ENCODE results near the gene PPP1R15B. TPM values are rescaled to one million over a fixed set of nuclear protein-coding genes. Genes with fewer than 3 reads are reported as not detected.

The PPP1R15B gene
- total RNA-seq, 1 experiment from 2014 or later = 45.9 TPM

- Histone ChIP-seq H3K9me3 (ENCODE audit: control insufficient read depth, low read depth, low read length) (no peaks in the 10 kb centered on the region), H3K27ac (ENCODE audit: insufficient read length, low read depth, low read length) (no peak overlapping the region), H3K4ac (ENCODE audit: low read depth, low read length) (no peak overlapping the region), H3K27me3 (ENCODE audit: insufficient read depth, low read length) (no peaks in the 10 kb centered on the region), H3K4me1 (ENCODE audit: insufficient read depth, low read length) (peaks cover 6% of the 10 kb centered on the region; the same call in 1 of the 2 replicates), H3K79me1 (ENCODE audit: insufficient read depth, low read depth, low read length, poor library complexity, severe bottlenecking) (peaks cover 3% of the 10 kb centered on the region), H2BK5ac (ENCODE audit: insufficient read length, low read length) (no peak overlapping the region), H3K23ac (ENCODE audit: insufficient read length, low read depth, low read length) (no peak overlapping the region), H3K4me2 (ENCODE audit: insufficient read depth, insufficient read length, low read length) (no peak overlapping the region), H3K23me2 (ENCODE audit: insufficient read length, low read depth, low read length, poor library complexity, severe bottlenecking) (peaks cover 21% of the 10 kb centered on the region), H3K18ac (ENCODE audit: insufficient read length, low read depth, low read length) (no peak overlapping the region), H2AFZ (ENCODE audit: low read length) (no peak overlapping the region), H3K9ac (ENCODE audit: extremely low read depth, insufficient read length, low read length) (no peak overlapping the region), H2BK15ac (ENCODE audit: low read depth, low read length) (no peak overlapping the region), H2BK120ac (ENCODE audit: low read depth, low read length, poor library complexity, severe bottlenecking) (no peak overlapping the region), H3K14ac (ENCODE audit: insufficient read depth, low read length) (no peak overlapping the region), H4K8ac (replicated peaks; ENCODE audit: insufficient read length, low read depth, low read length) (no peak overlapping the region), H4K20me1 (ENCODE audit: control insufficient read depth, insufficient read depth, insufficient read length) (peaks cover 2% of the 10 kb centered on the region), H2BK20ac (ENCODE audit: low read depth, low read length, poor library complexity, severe bottlenecking) (no peak overlapping the region), H3T11ph (ENCODE audit: low read length) (no peak overlapping the region), H4K91ac (ENCODE audit: insufficient read length, low read depth, low read length) (no peak overlapping the region), H2AK5ac (ENCODE audit: insufficient read length, low read length) (no peak overlapping the region), H3K56ac (ENCODE audit: insufficient read length, low read depth, low read length) (no peak overlapping the region), H2BK12ac (ENCODE audit: insufficient read length, low read depth, low read length) (no peak overlapping the region), H4K5ac (ENCODE audit: insufficient read length, low read depth, low read length) (no peak overlapping the region), H3K79me2 (ENCODE audit: insufficient read depth, low read length) (peaks cover 50% of the 10 kb centered on the region)
- Mint-ChIP-seq H3K9me3 (no peaks in the 10 kb centered on the region; a peak in 2 of 5 replicates), H3K4me1 (peaks cover 7 to 15% of the 10 kb centered on the region in 2 experiments), H3K27me3 (ENCODE audit: low read depth) (no peaks in the 10 kb centered on the region), H3K27ac (no peak overlapping the region), H3K36me3 (ENCODE audit: insufficient read depth in 1 of 3, low read depth in 3 of 3) (peaks cover 33 to 69% (median 61%) of the 10 kb centered on the region in 3 experiments), H3K4me3 (peak overlapping the region; percentile 98 to 100)
- no CpG with 5 or more reads among the region's 4 CpGs for WGBS (ENCODE audit: extremely low coverage, insufficient read length, low lambda C conversion rate)
- DNase-seq = no peak
- TF ChIP-seq CTCF (conservative IDR thresholded peaks at IDR 0.05) = no peak
Measured at GRCh38 chr1:204406621-204407020, 5.0 kb downstream of the PPP1R15B start.
